Measurements from ENCODE around the gene GPR135.
A peak's percentile ranks its signal among the peaks of the same experiment; 100 is the strongest.

Gene GPR135

GRCh38 chr14:59465316-59466135, at the start of gene GPR135:
GPR135 (minus strand) TSS chr14:59465380; CDS start chr14:59465226, 154 bp downstream.
- DNase-seq (ENCODE audit: low read depth) = no peak

DNA sequence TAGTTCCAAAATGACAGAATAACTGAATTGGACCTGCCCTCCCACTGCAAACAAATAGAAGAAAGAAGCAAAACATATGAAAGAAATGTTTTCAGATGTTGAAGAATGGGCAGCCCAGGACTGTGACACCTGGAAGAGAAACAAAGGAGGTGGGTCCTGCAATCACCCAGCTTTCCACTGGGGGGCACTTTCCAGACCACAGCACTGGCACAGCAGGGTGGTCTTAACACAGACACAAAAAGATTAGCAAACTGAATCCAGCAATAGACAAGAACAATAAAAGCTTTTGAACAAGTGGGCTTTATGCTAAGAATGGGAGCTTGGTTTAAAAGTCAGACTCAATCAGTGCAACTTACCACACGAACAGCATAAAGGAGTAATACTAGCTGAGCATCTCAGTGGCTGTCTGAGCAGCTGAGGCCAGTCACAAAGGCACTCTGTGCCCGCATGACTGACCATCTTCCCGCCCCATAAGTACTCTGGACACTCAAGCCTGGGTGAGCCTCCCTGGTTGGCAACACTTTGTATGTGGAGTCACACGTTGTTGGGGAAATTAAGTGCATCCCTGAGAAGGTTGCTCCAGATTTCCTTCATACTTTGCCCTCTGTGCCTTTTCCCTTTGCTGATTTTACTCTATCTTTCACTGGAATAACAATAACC, 46.9 kb upstream of the GPR135 start:
- DNase-seq (ENCODE audit: low read depth) = no peak

- no peak for DNase-seq (ENCODE audit: low read depth)
Measured at GRCh38 chr14:59510966-59511365, 45.8 kb upstream of the GPR135 start.

- no peak for DNase-seq (ENCODE audit: low read depth)
Measured at GRCh38 chr14:59510001-59510400, 44.8 kb upstream of the GPR135 start.

DNA sequence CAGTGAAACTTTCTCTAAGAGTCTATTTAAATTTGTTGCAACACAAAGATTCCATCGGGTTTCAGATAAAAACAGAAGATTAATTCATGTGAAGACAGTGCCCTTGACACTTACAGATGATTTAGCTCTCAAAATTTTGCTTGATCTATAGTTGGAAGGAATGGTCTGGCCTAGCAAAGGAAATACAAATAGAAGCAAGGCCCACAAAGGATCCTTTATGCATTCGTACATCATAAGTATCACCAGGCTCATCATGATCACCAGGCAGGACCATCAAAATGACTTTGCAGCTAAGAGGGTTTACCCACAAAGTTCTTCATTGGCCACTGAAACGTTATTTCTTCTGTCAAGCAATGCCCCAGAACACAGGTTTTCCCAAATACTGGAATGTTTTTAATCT, 43.9 kb upstream of the GPR135 start:
- DNase-seq (ENCODE audit: low read depth) = no peak

DNA sequence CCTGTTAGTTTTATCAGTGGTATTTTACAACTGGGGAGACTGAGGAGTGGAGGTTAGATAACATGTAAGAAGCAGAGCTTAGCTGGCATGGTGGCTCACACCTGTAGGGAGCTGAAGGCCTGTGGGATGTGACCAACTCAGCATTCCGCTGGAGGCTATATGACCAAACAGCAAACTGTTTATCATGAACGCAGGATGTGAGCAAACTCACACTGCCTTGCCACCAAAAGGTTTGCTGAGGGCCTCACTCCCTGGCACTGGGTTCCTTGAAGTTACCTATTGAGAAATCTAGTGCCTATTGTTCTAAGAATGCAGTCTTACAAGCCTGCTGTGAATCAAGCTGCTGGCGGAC, 42.5 kb upstream of the GPR135 start:
- no peak for DNase-seq (ENCODE audit: low read depth)

DNA sequence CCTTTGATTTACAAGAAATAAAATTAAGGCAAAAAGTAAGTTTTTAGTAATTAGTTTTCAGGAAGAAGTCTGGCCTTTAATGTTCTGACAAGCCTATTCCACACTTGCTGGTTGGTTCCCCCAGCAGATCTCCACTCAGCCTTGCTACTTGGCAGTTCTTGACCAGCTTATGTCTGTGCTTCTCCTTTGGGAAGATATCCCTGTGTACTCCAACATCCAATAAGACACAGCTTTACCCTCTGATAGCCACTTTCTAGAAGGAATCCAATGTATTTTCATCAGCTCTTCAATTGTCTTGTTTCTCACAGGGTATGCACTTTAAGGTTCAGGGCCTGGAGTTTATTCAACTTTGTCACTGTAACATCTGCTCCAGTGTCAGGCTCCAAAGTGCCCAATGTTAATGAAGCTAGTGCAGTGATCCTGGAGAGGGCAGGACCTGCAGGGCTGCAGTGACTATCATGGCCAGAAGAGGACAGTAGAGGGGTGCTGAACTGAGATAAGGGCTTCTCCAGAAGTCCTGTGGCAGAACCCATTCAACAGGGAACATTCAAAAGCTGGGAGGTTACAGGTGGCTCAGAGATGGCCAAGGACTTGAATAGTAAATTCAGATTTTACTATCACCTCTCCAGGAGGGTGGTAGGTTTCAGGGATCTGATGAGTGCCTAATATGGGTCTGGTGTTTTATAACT, 42.0 kb upstream of the GPR135 start:
- DNase-seq (ENCODE audit: low read depth) = no peak

- DNase-seq (ENCODE audit: low read depth) = no peak
Measured at GRCh38 chr14:59503256-59503655, 38.1 kb upstream of the GPR135 start.

DNA sequence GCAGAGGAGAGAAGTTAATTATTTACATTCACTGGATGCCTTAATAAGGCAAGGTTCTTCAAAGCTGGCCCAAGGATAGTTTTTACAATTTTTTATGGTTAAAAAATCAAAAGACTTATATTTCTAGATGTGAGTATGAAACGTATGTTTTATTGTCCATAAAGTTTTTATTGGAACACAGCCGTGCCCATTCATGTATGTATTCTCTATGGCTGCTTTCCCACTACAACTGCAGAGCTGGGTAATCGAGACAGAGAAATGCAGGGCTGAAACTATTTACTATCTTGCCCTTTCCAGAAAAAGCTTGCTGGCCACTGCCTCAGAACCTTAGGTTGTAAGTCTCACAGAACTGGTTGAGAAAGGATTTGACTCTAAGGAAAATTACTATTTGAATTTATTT, 35.6 kb upstream of the GPR135 start:
- no peak for DNase-seq (ENCODE audit: low read depth)

GRCh38 chr14:59492384-59492783, 27.2 kb upstream of the GPR135 start:
- no peak for DNase-seq (ENCODE audit: low read depth)

GRCh38 chr14:59490756-59491155, 25.6 kb upstream of the GPR135 start:
- no peak for DNase-seq (ENCODE audit: low read depth)

- DNase-seq (ENCODE audit: low read depth) = no peak
Measured at GRCh38 chr14:59484639-59485175, 19.5 kb upstream of the GPR135 start.

GRCh38 chr14:59483819-59484638, 18.8 kb upstream of the GPR135 start, which contains the start of the genes JKAMP and L3HYPDH:
JKAMP (plus strand) TSS chr14:59484517; CDS start chr14:59484590, 73 bp downstream.
L3HYPDH (minus strand) TSS chr14:59484408; CDS start chr14:59484316, 92 bp downstream.
- peak; percentile 95 for DNase-seq (ENCODE audit: low read depth)

DNA sequence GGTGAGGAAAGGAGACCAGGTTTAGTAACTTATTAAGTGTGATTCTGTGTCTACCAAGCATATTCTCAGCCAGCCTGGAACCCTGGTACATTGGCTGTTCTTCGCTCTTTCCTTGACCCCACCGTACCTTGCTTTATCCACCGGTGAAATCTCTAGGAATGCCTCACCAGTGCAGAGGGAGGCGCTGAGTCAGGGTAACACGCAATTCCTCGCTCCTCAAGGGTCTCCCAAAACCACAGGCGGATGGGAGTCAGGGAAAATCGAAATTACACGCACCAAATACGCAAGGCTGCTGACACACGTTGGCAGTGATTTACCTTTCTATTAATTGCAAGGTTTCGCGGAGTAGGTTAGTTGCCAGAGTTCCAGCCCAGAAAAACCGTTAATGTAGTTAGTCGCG, 18.2 kb upstream of the GPR135 start:
- DNase-seq (ENCODE audit: low read depth) = no peak

GRCh38 chr14:59482541-59483331, 17.6 kb upstream of the GPR135 start:
- DNase-seq (ENCODE audit: low read depth) = no peak

DNA sequence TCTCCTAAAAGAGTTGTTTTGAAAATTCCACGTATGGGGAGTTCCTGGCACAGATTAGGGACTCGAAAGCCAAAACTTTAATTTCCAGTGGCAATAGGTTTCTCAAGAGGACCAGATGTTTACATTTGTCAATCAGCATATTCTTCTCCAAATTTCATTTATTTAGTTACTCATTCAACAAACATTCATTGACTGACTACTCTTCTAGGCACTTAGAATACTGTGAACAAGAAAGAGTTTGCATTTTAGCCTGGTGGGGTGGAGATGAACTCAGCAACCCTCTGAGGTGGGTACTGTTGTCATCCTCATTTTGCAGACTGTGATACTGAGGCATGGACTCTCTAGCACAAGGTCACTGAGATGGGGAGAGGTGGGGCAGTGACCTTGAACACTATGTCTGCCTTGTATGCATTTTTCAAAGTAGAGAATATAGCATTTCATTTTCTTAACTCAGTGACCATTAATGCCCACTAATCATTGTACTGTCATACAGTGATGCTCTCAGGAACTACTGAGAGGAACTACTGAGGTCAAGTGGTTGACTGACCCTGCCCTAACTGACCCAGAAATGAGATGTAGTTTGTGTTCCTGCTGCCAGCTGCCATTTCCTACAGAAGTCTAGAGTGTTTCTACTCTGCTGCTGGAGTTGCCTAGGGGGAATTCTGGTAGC, 16.8 kb upstream of the GPR135 start:
- DNase-seq (ENCODE audit: low read depth) = no peak

- DNase-seq (ENCODE audit: low read depth) = no peak
Measured at GRCh38 chr14:59481407-59481806, 16.2 kb upstream of the GPR135 start.

DNA sequence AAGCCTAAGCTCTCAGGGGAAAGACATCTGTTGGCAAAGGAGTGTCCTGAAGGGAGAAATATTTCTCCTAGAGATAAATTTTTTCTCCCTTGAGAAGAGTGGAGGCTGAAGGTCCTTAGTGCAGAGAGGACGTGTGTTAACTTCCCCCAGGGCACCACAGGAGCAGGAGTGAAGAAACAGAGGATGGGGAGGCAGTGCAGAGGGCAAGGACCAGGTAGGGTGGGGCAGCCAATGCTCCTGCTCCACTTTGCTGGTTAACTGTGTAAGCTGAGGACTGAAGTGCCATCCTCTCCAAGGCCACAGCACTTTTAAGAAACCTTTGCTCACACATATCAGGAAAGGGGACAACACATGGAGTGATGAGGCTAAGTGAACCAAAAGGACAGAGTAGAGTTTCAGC, 15.0 kb upstream of the GPR135 start:
- no peak for DNase-seq (ENCODE audit: low read depth)

GRCh38 chr14:59478540-59478939, 13.4 kb upstream of the GPR135 start:
- no peak for DNase-seq (ENCODE audit: low read depth)

DNA sequence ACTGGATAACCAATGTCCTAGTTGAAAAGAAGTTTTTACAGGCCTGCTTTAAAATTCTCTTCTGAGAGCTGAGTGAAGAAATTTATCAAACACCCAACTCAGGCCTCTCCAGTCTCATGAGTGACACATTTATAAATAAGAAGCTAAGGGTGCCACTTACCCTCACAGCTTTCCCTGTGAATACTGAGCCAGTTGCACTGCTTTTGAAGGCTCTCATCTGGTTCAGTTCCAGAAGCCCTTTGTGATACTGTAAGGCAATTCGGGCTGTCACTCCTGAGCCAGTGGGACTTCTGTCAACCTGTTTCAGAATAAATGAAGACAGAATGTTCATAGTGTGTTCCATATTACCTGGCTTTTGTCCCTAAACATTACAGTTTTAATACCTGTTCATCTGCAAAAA, 10.5 kb upstream of the GPR135 start:
- DNase-seq (ENCODE audit: low read depth) = no peak

Measured in stimulated activated CD8-positive, alpha-beta memory T cell treated with anti-CD3 and anti-CD28 coated beads, Interleukin-12 subunit alpha, Interleukin-12 subunit beta, amount 100 ng/mL, for 4 hours (primary cell).